Astrocyte (in vitro differentiated cells and primary cell): ENCODE results near the gene STIL.

Source experiments
- EZH2 ChIP-seq: IDR thresholded peaks from 2 replicates; pipeline ENCODE4 v1.6.1; 2012; ENCODE audit warnings: mild to moderate bottlenecking, low read length, inconsistent platforms; ENCODE audit not compliant: insufficient read depth
- TF ChIP-seq, protein P1 (sequence below): IDR thresholded peaks from 2 replicates; pipeline ENCODE4 v1.5.1; 2011; ENCODE audit warnings: low read depth, mild to moderate bottlenecking, inconsistent platforms, low read length, moderate library complexity; ENCODE audit not compliant: insufficient read depth

DNA sequence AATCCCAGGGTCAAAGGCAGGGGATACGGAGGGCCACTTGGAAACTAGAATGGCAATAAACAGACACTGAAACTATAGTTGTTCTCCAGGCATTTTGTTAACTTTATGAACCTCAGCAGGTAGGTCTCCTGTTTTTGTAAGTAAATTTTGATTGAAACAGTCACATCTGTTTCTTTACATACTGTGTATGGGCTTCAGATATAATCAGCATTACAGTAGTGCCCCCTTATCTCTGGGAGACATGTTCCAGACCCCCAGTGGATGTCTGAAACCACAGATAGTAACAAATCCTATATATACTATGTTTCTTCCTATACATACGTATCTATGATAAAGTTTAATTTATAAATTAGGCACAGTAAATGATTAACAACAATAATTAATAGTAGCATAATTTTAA is 11.5 kb downstream of the STIL start:
- TF ChIP-seq, protein P1, sequence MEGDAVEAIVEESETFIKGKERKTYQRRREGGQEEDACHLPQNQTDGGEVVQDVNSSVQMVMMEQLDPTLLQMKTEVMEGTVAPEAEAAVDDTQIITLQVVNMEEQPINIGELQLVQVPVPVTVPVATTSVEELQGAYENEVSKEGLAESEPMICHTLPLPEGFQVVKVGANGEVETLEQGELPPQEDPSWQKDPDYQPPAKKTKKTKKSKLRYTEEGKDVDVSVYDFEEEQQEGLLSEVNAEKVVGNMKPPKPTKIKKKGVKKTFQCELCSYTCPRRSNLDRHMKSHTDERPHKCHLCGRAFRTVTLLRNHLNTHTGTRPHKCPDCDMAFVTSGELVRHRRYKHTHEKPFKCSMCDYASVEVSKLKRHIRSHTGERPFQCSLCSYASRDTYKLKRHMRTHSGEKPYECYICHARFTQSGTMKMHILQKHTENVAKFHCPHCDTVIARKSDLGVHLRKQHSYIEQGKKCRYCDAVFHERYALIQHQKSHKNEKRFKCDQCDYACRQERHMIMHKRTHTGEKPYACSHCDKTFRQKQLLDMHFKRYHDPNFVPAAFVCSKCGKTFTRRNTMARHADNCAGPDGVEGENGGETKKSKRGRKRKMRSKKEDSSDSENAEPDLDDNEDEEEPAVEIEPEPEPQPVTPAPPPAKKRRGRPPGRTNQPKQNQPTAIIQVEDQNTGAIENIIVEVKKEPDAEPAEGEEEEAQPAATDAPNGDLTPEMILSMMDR = no peak
- no peak for TF ChIP-seq EZH2
